H1 (cell line): ENCODE results near the gene TRAF3IP1. TPM values are rescaled to one million over a fixed set of nuclear protein-coding genes. Genes with fewer than 3 reads are reported as not detected.
"Not testable (repeated sequence)": the region's sequence is repeated elsewhere in the genome, so short reads cannot be mapped to it uniquely, and the experiment has no call there.

ENCODE experiments used
- CTCF ChIA-PET: fragments of 300-600 bp; sonication (Branson Sonifier 250); formaldehyde crosslinking; loops from one replicate; lab custom pipeline; 2021; ENCODE audit not compliant: partially characterized antibody; lab: Charles Lee
- POLR2A ChIA-PET: fragments of 300-600 bp; sonication (Branson Sonifier 250); formaldehyde crosslinking; loops from one replicate; lab custom pipeline; 2021; ENCODE audit warnings: inconsistent platforms; ENCODE audit not compliant: partially characterized antibody; lab: Charles Lee
- DNase-seq, 2 experiments: peaks; one replicate each; pipeline versions ENCODE4 v3.0.0 to v3.0.0-alpha.2; 2010 to 2022; ENCODE audit warnings: low spot score in 2 of 2, low read depth in 1 of 2, mixed read lengths in 1 of 2
- FAIRE-seq: peaks from 2 replicates; lab custom pipeline; 2011; peaks lifted over from hg19 to GRCh38; lab: Jason Lieb, UNC
- H2AFZ ChIP-seq: 2 replicates; pipeline ENCODE4 v1.8.1; 2012; ENCODE audit warnings: low read length, inconsistent platforms
- H2AK5ac ChIP-seq: 2 replicates; pipeline ENCODE4 v1.6.1; 2013; ENCODE audit warnings: low read depth, low read length
- H2BK120ac ChIP-seq: replicated peaks from 2 replicates; pipeline ENCODE3; 2013; ENCODE audit warnings: low read depth, low read length, inconsistent platforms
- H2BK12ac ChIP-seq: 2 replicates; pipeline ENCODE4 v1.6.1; 2013; ENCODE audit warnings: low read depth, low read length
- H2BK15ac ChIP-seq: 2 replicates; pipeline ENCODE4 v1.6.1; 2013; ENCODE audit warnings: low read length
- H2BK20ac ChIP-seq: 2 replicates; pipeline ENCODE4 v1.6.1; 2013; ENCODE audit warnings: low read length
- H2BK5ac ChIP-seq: 2 replicates; pipeline ENCODE4 v1.6.1; 2013; ENCODE audit warnings: low read depth, low read length
- H3K14ac ChIP-seq: 2 replicates; pipeline ENCODE4 v1.6.1; 2013; ENCODE audit warnings: inconsistent platforms; ENCODE audit not compliant: insufficient read length
- H3K18ac ChIP-seq: 2 replicates; pipeline ENCODE4 v1.6.1; 2013; ENCODE audit warnings: low read length; ENCODE audit errors: extremely low read depth
- H3K23ac ChIP-seq: 2 replicates; pipeline ENCODE4 v1.6.1; 2013; ENCODE audit warnings: inconsistent platforms; ENCODE audit not compliant: insufficient read length
- H3K23me2 ChIP-seq: 2 replicates; pipeline ENCODE4 v1.6.1; 2013; ENCODE audit warnings: low read depth, low read length
- H3K27ac ChIP-seq: 2 replicates; pipeline ENCODE4 v1.6.1; 2011; ENCODE audit warnings: low read depth, low read length, inconsistent platforms
- H3K27me3 ChIP-seq, 4 experiments: replicated peaks in 1 of 4; 1 replicate in 1 of 4; 2 replicates in 3 of 4; pipeline versions ENCODE4 v1.6.1 to v1.8.1; 2011 to 2013; ENCODE audit warnings: low read length in 3 of 4, mild to moderate bottlenecking in 3 of 4, inconsistent platforms in 2 of 4, mixed read lengths in 2 of 4, moderate library complexity in 1 of 4; ENCODE audit not compliant: control insufficient read depth in 3 of 4, insufficient read depth in 3 of 4; ENCODE audit errors: extremely low read depth in 1 of 4
- H3K36me3 ChIP-seq, 4 experiments: 2 replicates each; pipeline versions ENCODE4 v1.6.1 to v1.8.1; 2011 to 2013; ENCODE audit warnings: mild to moderate bottlenecking in 4 of 4, low read length in 3 of 4, moderate library complexity in 2 of 4, control low read depth in 1 of 4, inconsistent platforms in 1 of 4; ENCODE audit not compliant: insufficient read depth in 4 of 4, control insufficient read depth in 2 of 4
- H3K4ac ChIP-seq: replicated peaks from 2 replicates; pipeline ENCODE3; 2013; ENCODE audit warnings: low read length, low read depth, mixed read lengths, inconsistent platforms; ENCODE audit not compliant: insufficient read length
- H3K4me1 ChIP-seq, 4 experiments: replicated peaks in 1 of 4; 1 replicate in 1 of 4; 2 replicates in 3 of 4; pipeline versions ENCODE4 v1.6.1 to v1.8.1; 2011 to 2013; ENCODE audit warnings: low read length in 3 of 4, inconsistent platforms in 2 of 4, mixed read lengths in 1 of 4; ENCODE audit not compliant: insufficient read depth in 4 of 4, control insufficient read depth in 3 of 4
- H3K4me2 ChIP-seq, 2 experiments: 2 replicates each; pipeline versions ENCODE4 v1.6.1 to v1.8.1; 2011 to 2013; ENCODE audit warnings: low read depth in 2 of 2, low read length in 2 of 2, control low read depth in 1 of 2, inconsistent platforms in 1 of 2, mild to moderate bottlenecking in 1 of 2; ENCODE audit not compliant: insufficient read depth in 1 of 2
- H3K4me3 ChIP-seq, 4 experiments: fragments of 200-600, 300-600 bp in 1 of 4; sonication (generic), shearing (Covaris generic), sonication (Bioruptor Twin) in 1 of 4; 2 replicates each; pipeline versions ENCODE4 v1.5.1 to v1.8.1; 2011 to 2016; ENCODE audit warnings: low read length in 4 of 4, low read depth in 3 of 4, control low read depth in 2 of 4, inconsistent platforms in 2 of 4, mild to moderate bottlenecking in 2 of 4, mixed read lengths in 1 of 4, moderate library complexity in 1 of 4; ENCODE audit not compliant: insufficient read depth in 2 of 4; ENCODE audit errors: extremely low read depth in 1 of 4
- H3K56ac ChIP-seq: replicated peaks from 2 replicates; pipeline ENCODE3; 2013; ENCODE audit warnings: low read depth, mild to moderate bottlenecking, mixed read lengths, low read length, inconsistent platforms; ENCODE audit not compliant: insufficient read length
- H3K79me1 ChIP-seq: 2 replicates; pipeline ENCODE4 v1.6.1; 2013; ENCODE audit warnings: low read depth, low read length, control low read depth
- H3K79me2 ChIP-seq, 2 experiments: 2 replicates each; pipeline versions ENCODE4 v1.6.1 to v1.8.1; 2012 to 2013; ENCODE audit warnings: low read length in 2 of 2, mild to moderate bottlenecking in 2 of 2, inconsistent platforms in 1 of 2; ENCODE audit not compliant: insufficient read depth in 2 of 2, control insufficient read depth in 1 of 2
- H3K9ac ChIP-seq, 4 experiments: replicated peaks in 1 of 4; 1 replicate in 1 of 4; 2 replicates in 3 of 4; pipeline versions ENCODE4 v1.6.1 to v1.8.1; 2011 to 2013; ENCODE audit warnings: low read depth in 3 of 4, low read length in 3 of 4, control low read depth in 2 of 4, mild to moderate bottlenecking in 2 of 4, moderate library complexity in 2 of 4, inconsistent platforms in 1 of 4; ENCODE audit errors: extremely low read depth in 1 of 4
- H3K9me3 ChIP-seq, 2 experiments: 2 replicates each; pipeline versions ENCODE4 v1.6.1 to v1.8.1; 2012 to 2013; ENCODE audit warnings: mild to moderate bottlenecking in 2 of 2, moderate library complexity in 2 of 2, control low read depth in 1 of 2, inconsistent platforms in 1 of 2, low read depth in 1 of 2, low read length in 1 of 2, mixed read lengths in 1 of 2; ENCODE audit not compliant: insufficient read depth in 2 of 2
- H4K20me1 ChIP-seq, 2 experiments: replicated peaks in 1 of 2; 2 replicates each; pipeline versions ENCODE3 to v1.8.1; 2011 to 2013; ENCODE audit warnings: inconsistent platforms in 2 of 2, low read length in 2 of 2, mild to moderate bottlenecking in 1 of 2; ENCODE audit not compliant: insufficient read depth in 2 of 2, control insufficient read depth in 1 of 2
- H4K5ac ChIP-seq: 2 replicates; pipeline ENCODE4 v1.6.1; 2013; ENCODE audit warnings: low read length, low read depth, mixed read lengths, inconsistent platforms; ENCODE audit not compliant: insufficient read length
- H4K8ac ChIP-seq: 2 replicates; pipeline ENCODE4 v1.8.0; 2013; ENCODE audit warnings: mild to moderate bottlenecking, moderate library complexity, low read length, inconsistent platforms; ENCODE audit not compliant: insufficient read depth; ENCODE audit errors: extremely low read depth
- H4K91ac ChIP-seq: replicated peaks from 2 replicates; pipeline ENCODE3; 2013; ENCODE audit warnings: low read length, mixed read lengths, inconsistent platforms; ENCODE audit not compliant: insufficient read length
- WGBS, 2 experiments: shearing (Covaris generic) in 1 of 2; methylation state at CpG; one replicate each; pipeline versions ENCODE4 v1.1.6 to v1.1.7; 2013 to 2015; ENCODE audit warnings: low lambda C conversion rate in 2 of 2, mixed read lengths in 2 of 2, inconsistent platforms in 1 of 2, low coverage in 1 of 2, missing lambda C conversion rate in 1 of 2; ENCODE audit not compliant: insufficient replicate concordance in 2 of 2, insufficient coverage in 1 of 2, insufficient read length in 1 of 2; ENCODE audit errors: extremely low coverage in 1 of 2, missing lambda C conversion rate in 1 of 2; 5-methylcytosine and 5-hydroxymethylcytosine counted together
- polyA plus RNA-seq, 7 experiments: library from polyadenylated mRNA; depleted of rRNA in 3 of 7; stranded (reverse) in 5 of 7; unstranded in 2 of 7; fragments of >200 nt in 5 of 7; fragments of 200-250 nt in 2 of 7; gene quantifications; 1 replicate in 5 of 7; 2 replicates in 1 of 7; 4 replicates in 1 of 7; pipeline versions ENCODE4 v1.2.1 to v1.2.3, GENCODE V29; 2011 to 2013; ENCODE audit warnings: missing spikeins in 2 of 7, mixed read lengths in 2 of 7
- total RNA-seq: library from RNA; stranded (reverse); fragmentation: NEBNext Ultra II Directional; extraction: Animal tissue kit (Norgen Biotek cat#: 25700); gene quantifications from 2 replicates; pipeline ENCODE4 v1.2.1, GENCODE V29; 2021

TRAF3IP1 gene
- total and polyA plus RNA-seq, 2 of the 8 experiments (the other 6 are each of a cell fraction or from before 2014, with no cell fraction given), result 2.3 to 17.5 TPM

GRCh38 chr2:238324248-238324647 lies 3.9 kb downstream of the TRAF3IP1 start:
- H3K18ac ChIP-seq, H3K14ac ChIP-seq, H3K23me2 ChIP-seq, H3K9me3 ChIP-seq, FAIRE-seq, CTCF ChIA-PET, H2BK15ac ChIP-seq, H4K8ac ChIP-seq, H3K79me2 ChIP-seq, H2BK20ac ChIP-seq, H4K5ac ChIP-seq, H2BK5ac ChIP-seq, H2BK12ac ChIP-seq, H2AK5ac ChIP-seq, DNase-seq, H2BK120ac ChIP-seq, H3K23ac ChIP-seq, H3K4ac ChIP-seq, H3K4me2 ChIP-seq, H3K56ac ChIP-seq, H3K9ac ChIP-seq, H4K20me1 ChIP-seq, H2AFZ ChIP-seq, H4K91ac ChIP-seq, H3K4me3 ChIP-seq, POLR2A ChIA-PET, H3K27ac ChIP-seq, H3K79me1 ChIP-seq, H3K27me3 ChIP-seq: not testable (repeated sequence)
- Histone ChIP-seq H3K36me3 (peaks cover 0 to 13% (median under 1%) of the 10 kb centered on the region in 4 experiments; a peak in 3 of 8 replicates), H3K4me1 (peaks cover 0 to 10% (median 0%) of the 10 kb centered on the region in 4 experiments; a peak in 2 of 7 replicates)
- 94% methylated on average over 6 of the region's 7 CpGs; no CpG with 5 or more reads in 1 of the 2 experiments for WGBS, 2 experiments
